Measurements from ENCODE around the gene GTF2IRD1. TPM values are rescaled to one million over a fixed set of nuclear protein-coding genes. Genes with fewer than 3 reads are reported as not detected.

The GTF2IRD1 gene
- total RNA-seq, 1 experiment from 2014 or later: 34.3 TPM

- no peak overlapping the region for H4K5ac ChIP-seq (ENCODE audit: insufficient read length, low read depth, low read length)
- no peaks in the 10 kb centered on the region for H3K79me2 ChIP-seq (ENCODE audit: insufficient read depth, low read length)
- Mint-ChIP-seq H3K4me1 (peaks cover 19 to 23% of the 10 kb centered on the region in 2 experiments), H3K36me3 (ENCODE audit: insufficient read depth in 1 of 3, low read depth in 3 of 3) (no peaks in the 10 kb centered on the region), H3K4me3 (no peak overlapping the region), H3K27ac (peak overlapping the region in 2 of 3 experiments; percentile 79 to 93; a peak in 4 of 7 replicates), H3K27me3 (ENCODE audit: low read depth) (no peaks in the 10 kb centered on the region), H3K9me3 (no peaks in the 10 kb centered on the region; a peak in 1 of 5 replicates)
- no peak overlapping the region for H2AK5ac ChIP-seq (ENCODE audit: insufficient read length, low read length)
- no peaks in the 10 kb centered on the region for H4K20me1 ChIP-seq (ENCODE audit: control insufficient read depth, insufficient read depth, insufficient read length)
- peaks cover 4% of the 10 kb centered on the region for H3K23me2 ChIP-seq (ENCODE audit: insufficient read length, low read depth, low read length, poor library complexity, severe bottlenecking)
- H3K4me1 ChIP-seq (ENCODE audit: insufficient read depth, low read length): peaks cover 4% of the 10 kb centered on the region; the same call in 1 of the 2 replicates
- no peak overlapping the region for H4K8ac ChIP-seq (replicated peaks; ENCODE audit: insufficient read length, low read depth, low read length)
- H3K14ac ChIP-seq (ENCODE audit: insufficient read depth, low read length): no peak overlapping the region
- H2BK5ac ChIP-seq (ENCODE audit: insufficient read length, low read length): no peak overlapping the region
- H3K9ac ChIP-seq (ENCODE audit: extremely low read depth, insufficient read length, low read length): no peak overlapping the region
- H3K4ac ChIP-seq (ENCODE audit: low read depth, low read length): no peak overlapping the region
- no CpG with 5 or more reads among the region's 4 CpGs for WGBS (ENCODE audit: extremely low coverage, insufficient read length, low lambda C conversion rate)
- no peak overlapping the region for H2BK20ac ChIP-seq (ENCODE audit: low read depth, low read length, poor library complexity, severe bottlenecking)
- H3K27ac ChIP-seq (ENCODE audit: insufficient read length, low read depth, low read length): no peak overlapping the region
- no peaks in the 10 kb centered on the region for H3K79me1 ChIP-seq (ENCODE audit: insufficient read depth, low read depth, low read length, poor library complexity, severe bottlenecking)
- no peak overlapping the region for H2BK12ac ChIP-seq (ENCODE audit: insufficient read length, low read depth, low read length)
- H2BK120ac ChIP-seq (ENCODE audit: low read depth, low read length, poor library complexity, severe bottlenecking): no peak overlapping the region
- no peak overlapping the region for H2AFZ ChIP-seq (ENCODE audit: low read length)
- no peak overlapping the region for H3K56ac ChIP-seq (ENCODE audit: insufficient read length, low read depth, low read length)
- no peak overlapping the region for H3K18ac ChIP-seq (ENCODE audit: insufficient read length, low read depth, low read length)
- H3K9me3 ChIP-seq (ENCODE audit: control insufficient read depth, low read depth, low read length): no peaks in the 10 kb centered on the region
- H4K91ac ChIP-seq (ENCODE audit: insufficient read length, low read depth, low read length): no peak overlapping the region
- no peak for TF ChIP-seq CTCF (conservative IDR thresholded peaks at IDR 0.05)
- no peak for DNase-seq
- H3K27me3 ChIP-seq (ENCODE audit: insufficient read depth, low read length): no peaks in the 10 kb centered on the region
- no peak overlapping the region for H3K4me2 ChIP-seq (ENCODE audit: insufficient read depth, insufficient read length, low read length)
- no peak overlapping the region for H2BK15ac ChIP-seq (ENCODE audit: low read depth, low read length)
- no peak overlapping the region for H3K23ac ChIP-seq (ENCODE audit: insufficient read length, low read depth, low read length)
- H3T11ph ChIP-seq (ENCODE audit: low read length): no peak overlapping the region
These were observed 25.7 kb upstream of the GTF2IRD1 start for GRCh38 chr7:74428023-74428422.

Data from H9 (cell line).